GM12892 (cell line): Measurements from ENCODE around the gene SLC25A13.

Source experiments
- POLR2A ChIP-seq: IDR thresholded peaks from 2 replicates; pipeline ENCODE4 v1.6.1; 2011; ENCODE audit warnings: low read depth, low read length, control low read depth
- POLR2AphosphoS5 ChIP-seq: IDR thresholded peaks from 2 replicates; pipeline ENCODE4 v1.6.1; 2011; ENCODE audit warnings: low read depth, low read length, control low read depth
- TAF1 ChIP-seq: IDR thresholded peaks from 2 replicates; pipeline ENCODE4 v1.6.1; 2011; ENCODE audit warnings: low read depth, mild to moderate bottlenecking, control low read depth, low read length, borderline replicate concordance

- no peak for TF ChIP-seq TAF1
- TF ChIP-seq POLR2AphosphoS5 = no peak
- no peak for TF ChIP-seq POLR2A
Observed at GRCh38 chr7:96253964-96254363, 67.9 kb downstream of the SLC25A13 start.
